Natural killer cell treated with Interleukin-12 subunit alpha and Interleukin-12 subunit beta and Interleukin-15 and Interleukin-18, amount 100 ng/mL, for 72 hours (primary cell): Measurements from ENCODE around the gene SS18L1. TPM values are rescaled to one million over a fixed set of nuclear protein-coding genes. Genes with fewer than 3 reads are reported as not detected.

Experiments
- ATAC-seq, 2 donors: fragments of 150-1000 bp; cut with Tn5 transposase in 1 of 2; sonication (Bioruptor Pico), chemical (Tn5 transposase) in 1 of 2; 2 replicates each; pipeline ENCODE4 v1.10.0; 2021
- DNase-seq: peaks from one replicate; pipeline ENCODE4 v3.0.0; 2022; ENCODE audit warnings: low spot score
- H3K27ac Mint-ChIP-seq, 2 donors: 1 replicate in 1 of 2; 2 replicates in 1 of 2; pipeline ENCODE4 v1.8.0; 2022; ENCODE audit warnings: mixed read lengths in 2 of 2, mild to moderate bottlenecking in 1 of 2, moderate library complexity in 1 of 2
- H3K27me3 Mint-ChIP-seq, 2 donors: 1 replicate in 1 of 2; 2 replicates in 1 of 2; pipeline ENCODE4 v1.8.0; 2022; ENCODE audit warnings: mixed read lengths in 2 of 2
- H3K36me3 Mint-ChIP-seq: one replicate; pipeline ENCODE4 v1.8.0; 2022; ENCODE audit warnings: mixed read lengths
- H3K4me1 Mint-ChIP-seq, 2 donors: 1 replicate in 1 of 2; 2 replicates in 1 of 2; pipeline ENCODE4 v1.8.0; 2022; ENCODE audit warnings: low read depth in 2 of 2, mixed read lengths in 2 of 2, mild to moderate bottlenecking in 1 of 2
- H3K4me3 Mint-ChIP-seq: one replicate; pipeline ENCODE4 v1.8.0; 2022; ENCODE audit warnings: mixed read lengths
- H3K9me3 Mint-ChIP-seq: 2 replicates; pipeline ENCODE4 v1.8.0; 2022; ENCODE audit warnings: mixed read lengths
- total RNA-seq, 2 donors: library from RNA; stranded (reverse); gene quantifications; one replicate each; pipeline ENCODE4 v1.2.3, GENCODE V29; 2022

SS18L1 gene
- total RNA-seq, 2 donors from 2014 or later = 21.2 to 45.0 TPM

GRCh38 chr20:62211216-62211615 lies 67.6 kb downstream of the SS18L1 start:
- Mint-ChIP-seq H3K27me3 (peaks cover 0 to 3% of the 10 kb centered on the region in 2 donors), H3K36me3 (no peaks in the 10 kb centered on the region), H3K4me1 (no peaks in the 10 kb centered on the region), H3K4me3 (no peak overlapping the region), H3K9me3 (no peaks in the 10 kb centered on the region), H3K27ac (no peak overlapping the region)
- ATAC-seq = no peak
- DNase-seq = no peak

DNA sequence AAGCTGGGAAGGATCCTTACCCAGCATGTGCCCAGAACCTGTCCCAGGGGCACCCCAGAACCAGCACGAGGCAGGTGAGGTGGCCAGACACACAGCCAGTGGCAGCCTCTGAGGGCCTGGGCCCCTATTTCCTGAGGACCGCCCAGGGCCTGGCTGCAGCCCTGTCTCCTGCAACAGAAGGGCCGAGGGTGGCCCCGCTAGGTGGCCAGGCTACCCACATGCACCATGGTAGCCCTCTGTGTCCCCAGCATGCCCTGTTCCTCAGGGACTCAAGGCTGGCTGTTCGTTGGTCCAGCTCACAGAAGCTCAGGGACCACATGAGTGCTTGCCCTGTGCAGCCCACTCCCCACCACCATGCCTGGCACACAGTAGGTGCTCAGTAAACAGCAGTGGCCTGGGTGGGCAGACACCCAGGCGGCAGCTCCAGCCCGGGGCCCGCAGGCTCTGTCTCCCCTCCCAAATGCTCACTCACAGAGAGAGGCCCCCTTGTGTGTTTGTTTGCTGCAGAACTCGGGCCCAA lies 68.3 kb downstream of the SS18L1 start:
- Mint-ChIP-seq H3K27me3 (peaks cover 0 to 3% of the 10 kb centered on the region in 2 donors), H3K4me1 (no peaks in the 10 kb centered on the region), H3K4me3 (no peak overlapping the region), H3K27ac (no peak overlapping the region), H3K9me3 (no peaks in the 10 kb centered on the region), H3K36me3 (no peaks in the 10 kb centered on the region)
- DNase-seq (no peak), ATAC-seq (peak in 1 of 2 donors; percentile 21)

- no peak overlapping the region for H3K27ac Mint-ChIP-seq
- no peak for DNase-seq
- H3K27me3 Mint-ChIP-seq = peaks cover 0 to 6% of the 10 kb centered on the region in 2 donors
- H3K9me3 Mint-ChIP-seq = no peaks in the 10 kb centered on the region
- ATAC-seq = no peak
- no peak overlapping the region for H3K4me3 Mint-ChIP-seq
- no peaks in the 10 kb centered on the region for H3K36me3 Mint-ChIP-seq
- no peaks in the 10 kb centered on the region for H3K4me1 Mint-ChIP-seq
Observed at GRCh38 chr20:62212299-62212698, 68.7 kb downstream of the SS18L1 start.

GRCh38 chr20:62214067-62214466 lies 70.5 kb downstream of the SS18L1 start:
- ATAC-seq (no peak), DNase-seq (no peak)
- Mint-ChIP-seq H3K27me3 (peaks cover 0 to 8% of the 10 kb centered on the region in 2 donors), H3K4me3 (no peak overlapping the region), H3K27ac (no peak overlapping the region), H3K4me1 (peaks cover 0 to 2% of the 10 kb centered on the region in 2 donors), H3K36me3 (no peaks in the 10 kb centered on the region), H3K9me3 (no peaks in the 10 kb centered on the region)

GRCh38 chr20:62215020-62215990 lies 71.7 kb downstream of the SS18L1 start:
- no peak for DNase-seq
- no peak overlapping the region for H3K4me3 Mint-ChIP-seq
- H3K4me1 Mint-ChIP-seq = peaks cover 0 to 2% of the 10 kb centered on the region in 2 donors
- no peak overlapping the region for H3K27ac Mint-ChIP-seq
- no peaks in the 10 kb centered on the region for H3K9me3 Mint-ChIP-seq
- no peaks in the 10 kb centered on the region for H3K36me3 Mint-ChIP-seq
- H3K27me3 Mint-ChIP-seq = peaks cover 0 to 10% of the 10 kb centered on the region in 2 donors
- ATAC-seq = no peak

DNA sequence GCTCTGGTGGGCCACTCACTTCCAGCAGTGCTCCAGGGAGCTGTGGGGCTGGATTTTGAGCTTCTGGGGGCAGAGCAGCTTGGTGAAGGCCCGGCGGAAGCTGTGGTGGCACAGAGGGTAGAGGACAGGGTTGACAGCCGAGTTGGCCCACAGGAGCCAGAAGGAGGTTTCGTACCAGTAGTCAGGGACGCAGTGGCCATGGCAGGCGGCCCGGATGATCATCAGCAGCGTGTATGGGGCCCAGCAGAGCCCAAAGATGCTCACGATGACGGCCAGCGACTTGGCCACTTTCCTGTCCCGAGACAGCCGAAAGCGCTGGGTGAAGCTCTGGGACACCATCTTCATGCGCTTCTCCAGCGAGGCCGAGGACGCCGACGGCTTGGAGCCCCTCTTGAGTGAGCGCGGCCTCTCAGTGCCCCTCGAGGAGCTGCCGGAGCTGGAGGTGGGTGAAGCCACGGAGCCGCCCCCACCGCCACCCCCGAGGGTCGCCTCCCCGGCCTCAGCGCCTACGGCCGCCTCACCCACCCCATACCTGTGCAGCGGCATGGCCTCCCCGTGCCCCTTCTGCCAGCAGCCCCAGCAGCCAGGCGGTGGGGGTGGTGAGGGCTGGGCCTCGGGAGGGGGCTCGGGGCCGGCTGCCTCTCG lies 72.5 kb downstream of the SS18L1 start:
- DNase-seq (no peak), ATAC-seq (no peak)
- H3K36me3 Mint-ChIP-seq = no peaks in the 10 kb centered on the region
- no peaks in the 10 kb centered on the region for H3K9me3 Mint-ChIP-seq
- no peak overlapping the region for H3K27ac Mint-ChIP-seq
- no peak overlapping the region for H3K4me3 Mint-ChIP-seq
- H3K27me3 Mint-ChIP-seq = peaks cover 4 to 12% of the 10 kb centered on the region in 2 donors
- peaks cover 0 to 4% of the 10 kb centered on the region in 2 donors for H3K4me1 Mint-ChIP-seq

DNA sequence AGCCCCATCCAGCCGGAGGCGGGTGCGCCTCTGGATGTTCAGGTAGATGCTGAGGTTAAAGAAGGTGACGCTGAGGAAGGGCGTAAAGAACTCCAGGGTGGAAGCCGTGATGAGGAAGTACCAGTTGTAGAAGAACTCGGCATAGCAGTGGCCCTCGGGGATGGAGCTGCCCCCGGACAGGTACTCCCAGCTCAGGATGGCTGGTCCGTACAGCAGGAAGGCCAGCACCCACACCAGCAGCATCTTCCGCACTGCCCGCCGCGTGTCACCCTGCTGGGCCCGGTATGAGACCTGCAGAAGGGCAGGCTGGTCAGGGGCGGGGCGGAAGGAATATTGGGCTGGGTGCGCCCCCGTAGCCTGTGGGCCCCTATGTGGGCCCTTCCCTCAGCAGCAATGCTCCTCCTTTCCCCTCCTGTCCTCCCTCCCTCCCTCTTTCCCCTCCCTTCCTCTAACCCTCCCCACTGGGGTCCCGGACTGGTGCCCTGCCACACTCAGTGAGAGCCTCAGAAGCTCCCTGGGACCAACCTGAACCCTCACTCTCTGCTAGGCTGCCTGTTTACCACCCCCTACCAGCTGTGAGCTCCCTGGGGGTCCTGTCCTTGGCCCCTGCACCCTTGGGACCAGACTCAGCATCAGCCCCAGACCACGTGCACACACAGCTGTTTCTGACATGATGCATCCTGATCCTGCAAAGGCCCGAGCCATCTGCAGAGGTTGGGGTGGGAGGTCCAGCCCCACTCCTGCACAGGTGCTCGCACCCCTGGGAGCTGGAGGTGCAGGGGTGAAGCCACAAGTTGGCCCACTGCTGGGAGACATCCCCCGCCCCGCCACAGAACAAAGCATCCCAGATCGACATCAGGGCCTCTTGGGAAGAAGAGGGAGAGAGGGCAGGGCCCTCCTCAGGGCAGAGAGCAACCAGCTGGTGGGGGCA lies 73.3 kb downstream of the SS18L1 start:
- DNase-seq (no peak), ATAC-seq (no peak)
- H3K36me3 Mint-ChIP-seq = no peaks in the 10 kb centered on the region
- peaks cover 0 to 5% of the 10 kb centered on the region in 2 donors for H3K4me1 Mint-ChIP-seq
- H3K27ac Mint-ChIP-seq = no peak overlapping the region
- H3K4me3 Mint-ChIP-seq = no peak overlapping the region
- no peaks in the 10 kb centered on the region for H3K9me3 Mint-ChIP-seq
- peaks cover 9 to 15% of the 10 kb centered on the region in 2 donors for H3K27me3 Mint-ChIP-seq

- H3K9me3 Mint-ChIP-seq = no peaks in the 10 kb centered on the region
- H3K27ac Mint-ChIP-seq = no peak overlapping the region
- no peak for ATAC-seq
- no peaks in the 10 kb centered on the region for H3K36me3 Mint-ChIP-seq
- DNase-seq = no peak
- H3K4me1 Mint-ChIP-seq = peaks cover 0 to 5% of the 10 kb centered on the region in 2 donors
- H3K27me3 Mint-ChIP-seq = peaks cover 9 to 18% of the 10 kb centered on the region in 2 donors
- peak overlapping the region; percentile 15 for H3K4me3 Mint-ChIP-seq
Observed at GRCh38 chr20:62217913-62218773, 74.6 kb downstream of the SS18L1 start.

- Mint-ChIP-seq H3K4me3 (no peak overlapping the region), H3K36me3 (no peaks in the 10 kb centered on the region), H3K27me3 (peaks cover 10 to 20% of the 10 kb centered on the region in 2 donors), H3K9me3 (no peaks in the 10 kb centered on the region), H3K27ac (no peak overlapping the region), H3K4me1 (peaks cover 0 to 5% of the 10 kb centered on the region in 2 donors)
- peak in 1 of 2 donors; percentile 19 for ATAC-seq
- no peak for DNase-seq
Observed at GRCh38 chr20:62219101-62219991, 75.8 kb downstream of the SS18L1 start.

DNA sequence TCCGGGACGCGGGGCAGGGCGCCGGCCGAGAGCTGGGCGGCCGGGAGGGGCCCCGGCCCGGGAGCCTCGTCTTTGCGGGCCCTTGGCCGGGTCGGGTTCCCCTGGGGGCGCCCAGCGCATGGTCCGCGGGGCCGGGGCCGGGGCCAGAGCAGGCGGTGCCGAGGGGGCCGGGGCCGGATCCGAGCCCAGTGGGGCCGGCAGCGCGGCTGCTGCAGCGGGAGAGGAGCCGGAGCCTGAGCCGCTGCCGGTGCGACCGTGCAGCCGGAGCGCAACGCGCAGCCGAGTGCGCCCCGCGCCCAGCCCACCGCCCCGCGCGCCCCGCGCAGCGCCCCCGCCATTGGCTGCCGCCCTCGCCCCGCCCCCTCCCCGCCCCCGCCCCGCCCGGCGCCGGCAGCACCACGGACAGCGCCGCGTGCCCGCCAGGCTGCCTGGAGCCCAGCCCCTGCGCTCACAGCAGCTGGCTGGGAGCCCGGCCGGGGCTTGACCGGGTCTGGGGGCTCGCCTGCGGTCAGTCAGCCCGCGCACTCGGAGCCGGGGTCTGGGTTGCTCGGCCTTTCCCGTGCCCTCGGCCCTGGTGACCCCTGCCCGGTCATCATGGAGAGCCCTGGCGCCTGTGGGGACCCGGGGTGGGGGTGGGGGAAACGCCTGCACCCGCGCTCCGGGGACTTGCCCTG lies 76.6 kb downstream of the SS18L1 start, which contains the start of gene HRH3:
HRH3 (minus strand) TSS at position 287 of the 674 bp plus-strand sequence. CDS start 308 bp downstream, outside the sequence.
- ATAC-seq (peak; percentile 75 to 85), DNase-seq (no peak)
- Mint-ChIP-seq H3K27ac (no peak within 1 kb of the TSS), H3K9me3 (no peaks in the 10 kb centered on the region), H3K36me3 (no peaks in the 10 kb centered on the region), H3K4me1 (peaks cover 0 to 5% of the 10 kb centered on the region in 2 donors), H3K4me3 (no peak within 1 kb of the TSS), H3K27me3 (peaks cover 18 to 26% of the 10 kb centered on the region in 2 donors)
